GM21390 (cell line): Measurements from ENCODE around the gene HTR3E.
"Not testable (repeated sequence)": the region's sequence is repeated elsewhere in the genome, so short reads cannot be mapped to it uniquely, and the experiment has no call there.

Experiments used
- ATAC-seq: cut with Tn5 transposase; IDR thresholded peaks from one replicate; pipeline ENCODE4 v1.9.1; 2021; ENCODE audit not compliant: unreplicated experiment

The HTR3E gene

DNA sequence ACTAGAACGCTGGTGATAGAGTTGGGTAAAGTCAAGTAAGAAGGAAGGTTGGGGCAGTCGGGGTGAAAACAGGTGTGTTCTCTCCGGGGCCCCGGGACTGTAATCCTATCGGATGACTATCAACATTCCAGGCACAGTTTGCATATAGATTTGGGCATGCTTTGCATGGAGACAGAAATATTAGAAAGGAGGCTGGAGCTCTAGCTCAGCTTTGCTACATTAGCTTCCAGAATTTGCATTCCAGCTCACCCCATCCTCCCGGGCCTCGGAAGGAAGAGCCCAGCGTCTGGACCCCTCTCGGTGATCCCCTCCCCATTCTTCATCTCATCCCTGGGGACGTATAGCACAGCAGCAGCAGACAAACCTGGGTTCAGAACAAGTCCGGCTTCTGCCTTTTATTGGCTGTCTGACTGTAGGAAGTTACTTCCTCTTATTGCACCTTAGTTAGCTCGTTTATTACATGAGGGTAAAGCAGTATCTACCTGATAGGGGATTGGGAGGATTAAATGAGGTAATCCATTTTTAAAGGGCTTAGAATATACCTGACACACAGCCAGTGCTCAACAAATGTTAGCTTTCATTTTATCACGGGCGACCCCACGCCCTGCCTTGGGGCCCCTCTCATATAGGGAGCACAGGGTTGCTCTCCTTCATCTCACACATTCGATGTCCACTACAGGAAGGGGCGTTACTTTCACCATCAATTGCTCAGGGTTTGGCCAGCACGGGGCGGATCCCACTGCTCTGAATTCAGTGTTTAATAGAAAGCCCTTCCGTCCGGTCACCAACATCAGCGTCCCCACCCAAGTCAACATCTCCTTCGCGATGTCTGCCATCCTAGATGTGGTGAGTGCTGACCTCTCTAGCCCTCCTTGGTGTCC, 3.2 kb downstream of the HTR3E start:
- ATAC-seq: no peak

DNA sequence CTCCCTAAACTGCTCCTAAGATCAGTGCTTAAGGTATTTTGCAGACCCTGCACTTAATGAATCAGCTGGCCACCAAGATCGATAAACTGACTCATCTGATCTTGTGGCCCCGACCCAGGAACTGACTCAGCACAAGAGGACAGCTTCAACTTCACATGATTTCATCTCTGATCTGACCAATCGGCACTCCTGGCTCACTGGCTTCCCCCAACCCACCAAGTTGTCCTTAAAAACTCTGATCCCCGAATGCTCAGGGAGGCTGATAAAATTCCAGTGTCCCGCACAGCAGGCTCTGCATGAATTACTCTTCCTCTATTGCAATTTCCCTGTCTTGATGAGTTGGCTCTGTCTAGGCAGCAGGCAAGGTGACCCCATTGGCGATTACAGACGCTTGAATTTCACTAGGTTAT, 13.5 kb downstream of the HTR3E start:
- ATAC-seq: no peak

DNA sequence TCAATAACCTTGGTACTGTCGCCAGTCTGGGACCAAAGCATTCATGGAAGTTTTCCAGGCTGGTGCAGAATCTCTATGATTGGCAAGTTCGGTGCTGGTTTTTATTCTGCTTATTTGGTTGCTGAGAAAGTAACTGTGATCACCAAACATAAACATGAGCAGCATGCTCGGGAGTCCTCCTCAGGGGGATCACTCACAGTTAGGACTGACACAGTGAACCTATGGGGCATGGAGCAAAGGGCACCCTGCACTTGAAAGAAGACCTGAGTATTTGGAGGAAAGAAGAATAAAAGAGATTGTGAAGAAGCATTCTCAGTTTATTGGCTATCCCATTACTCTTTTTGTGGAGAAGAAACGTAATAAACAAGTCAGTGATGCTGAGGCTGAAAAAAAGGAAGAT, 19.2 kb downstream of the HTR3E start:
- no peak for ATAC-seq

DNA sequence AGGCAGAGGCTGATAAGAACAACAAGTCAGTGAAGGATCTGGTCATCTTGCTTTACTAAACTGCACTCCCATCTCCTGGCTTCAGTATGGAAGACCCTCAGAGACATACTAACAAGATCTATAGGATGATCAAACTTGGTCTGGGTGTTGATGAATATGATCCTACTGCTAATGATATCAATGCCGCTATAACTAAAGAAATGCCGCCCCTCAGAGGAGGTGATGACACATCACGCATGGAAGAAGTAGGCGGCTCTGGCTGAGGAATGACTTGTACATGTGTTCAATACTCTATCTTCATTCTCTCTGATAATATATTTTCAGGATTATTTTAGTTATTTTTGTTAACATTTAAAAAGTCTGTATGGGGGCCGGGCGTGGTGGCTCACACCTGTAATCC, 20.8 kb downstream of the HTR3E start:
- ATAC-seq: no peak

DNA sequence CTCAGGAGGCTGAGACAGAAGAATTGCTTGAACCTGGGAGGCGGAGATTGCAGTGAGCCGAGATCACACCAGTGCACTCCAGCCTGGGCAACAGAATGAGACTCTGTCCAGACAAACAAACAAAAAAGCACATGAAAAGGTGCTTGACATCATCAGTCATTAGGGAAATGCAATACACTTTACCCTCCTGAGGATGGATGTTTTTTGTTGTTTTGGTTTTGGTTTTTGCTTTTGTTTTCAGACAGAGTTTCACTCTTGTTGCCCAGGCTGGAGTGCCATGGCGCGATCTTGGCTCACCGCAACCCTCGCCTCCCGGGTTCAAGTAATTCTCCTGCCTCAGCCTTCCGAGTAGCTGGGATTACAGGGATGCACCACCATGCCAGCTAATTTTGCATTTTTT, 24.2 kb downstream of the HTR3E start:
- not testable (repeated sequence) for ATAC-seq

DNA sequence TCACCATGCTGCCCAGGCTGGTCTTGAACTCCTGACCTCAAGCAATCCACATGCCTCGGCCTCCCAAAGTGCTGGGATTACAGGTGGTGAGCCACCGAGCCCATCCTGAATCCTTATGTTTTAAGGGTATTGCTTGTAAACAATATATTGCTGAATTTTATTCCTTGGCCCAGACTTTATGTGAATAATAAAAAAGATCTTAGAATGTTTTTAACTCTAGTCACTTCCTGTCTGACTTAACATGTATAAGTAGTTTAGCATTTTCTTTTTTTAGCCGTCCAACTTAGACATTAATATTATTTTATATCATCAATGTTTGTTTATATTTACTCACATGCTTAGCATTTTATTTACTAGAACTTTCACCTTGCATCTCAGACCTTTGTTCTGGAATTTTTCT, 29.1 kb downstream of the HTR3E start:
- no peak for ATAC-seq

DNA sequence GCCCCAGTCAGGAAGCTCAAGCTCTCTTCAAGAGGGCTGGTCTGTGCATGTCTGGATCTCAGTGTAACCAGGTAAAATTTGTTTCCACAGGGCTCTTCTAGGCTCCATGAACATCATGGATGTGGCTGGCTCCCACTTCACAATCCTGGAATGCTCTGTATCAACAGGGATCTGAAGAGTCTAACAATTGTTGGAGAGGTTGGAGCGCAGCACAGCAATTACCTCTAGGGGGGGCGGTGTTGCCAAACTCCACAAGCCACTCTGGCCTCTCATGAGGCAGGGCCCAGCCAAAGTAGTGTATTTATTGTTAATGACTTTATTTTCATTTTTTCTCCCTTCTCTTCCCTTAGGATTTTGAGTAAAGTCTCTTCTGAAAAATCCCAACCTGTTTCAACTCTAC, 32.1 kb downstream of the HTR3E start:
- ATAC-seq: no peak

DNA sequence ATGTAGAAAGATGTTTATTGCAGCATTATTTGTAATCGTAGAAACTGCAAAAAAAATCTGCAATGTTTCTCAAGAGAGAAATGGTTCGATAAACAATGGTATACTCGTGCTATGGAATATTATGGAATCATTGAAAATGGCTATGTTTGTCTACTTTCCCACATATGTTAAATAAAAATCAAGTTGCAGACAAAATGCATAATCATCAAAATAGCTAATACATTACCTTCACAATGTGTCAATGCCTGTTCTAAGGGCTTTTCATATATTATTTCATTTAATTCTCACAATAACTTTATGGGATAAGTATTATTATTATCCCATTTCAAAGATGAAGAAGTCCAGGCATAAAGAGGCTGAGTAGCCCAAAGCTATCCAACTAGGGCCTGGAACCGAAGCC, 36.1 kb downstream of the HTR3E start:
- no peak for ATAC-seq

DNA sequence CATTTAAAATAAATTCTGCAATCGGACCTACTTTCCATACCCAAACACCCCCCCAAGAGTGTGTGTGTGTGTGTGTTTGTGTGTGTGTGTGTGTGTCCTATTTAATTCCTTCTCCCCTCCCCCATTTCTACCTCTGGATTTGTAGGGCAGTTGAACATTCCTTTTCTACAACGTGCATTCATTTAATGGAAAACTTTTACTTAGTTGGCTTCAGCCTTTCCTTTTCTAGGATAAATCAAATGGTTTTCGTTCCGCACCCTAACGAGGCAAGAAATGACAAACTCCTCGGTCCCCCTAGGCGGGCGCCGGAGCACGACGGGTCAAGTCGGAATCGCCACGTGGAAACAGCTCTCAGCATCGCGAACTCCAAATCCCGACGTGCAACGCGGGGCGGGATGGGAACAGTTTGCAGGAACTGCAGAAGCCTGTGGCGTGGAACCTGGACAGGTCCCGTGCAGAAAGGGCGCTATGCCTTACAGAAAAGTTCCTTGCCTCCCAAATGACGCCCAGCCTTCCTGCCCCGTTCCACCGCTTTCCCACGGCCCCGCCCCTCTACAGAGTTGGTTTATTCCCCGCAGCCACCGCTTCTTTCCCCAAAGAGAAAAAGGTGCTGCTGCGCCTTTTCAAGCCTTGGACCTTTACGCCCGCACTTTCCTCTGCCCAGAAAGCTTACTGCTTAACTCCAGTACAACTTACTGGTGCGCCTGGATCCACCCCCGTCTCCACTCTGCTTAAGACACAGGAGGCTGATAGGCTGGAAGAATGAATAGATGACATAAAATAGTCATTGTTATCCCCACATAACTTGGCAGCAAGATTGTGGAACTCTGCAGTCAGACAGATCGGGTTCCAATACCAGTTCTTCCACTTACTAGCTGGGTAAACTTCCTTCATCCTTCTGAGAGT, 37.2 kb downstream of the HTR3E start:
- peak; percentile 42 for ATAC-seq

DNA sequence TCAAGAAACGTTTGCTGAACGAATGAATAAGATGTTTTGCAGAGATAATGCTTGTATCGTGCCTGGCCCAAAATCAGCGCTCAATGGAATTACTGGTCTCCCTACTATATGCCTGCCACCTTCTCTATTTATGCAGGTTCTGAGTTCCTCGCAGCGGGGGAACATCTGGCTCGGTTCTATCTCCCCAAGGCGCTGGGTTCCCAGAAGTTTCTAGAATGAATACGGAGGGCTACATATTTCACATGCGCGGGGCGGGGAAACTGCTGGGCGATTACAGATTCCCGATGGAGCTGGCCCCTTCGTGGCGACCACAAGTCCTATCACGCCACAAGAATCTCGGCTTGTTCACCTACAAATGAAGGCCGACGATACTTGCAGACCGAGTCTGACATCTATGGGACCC, 37.9 kb downstream of the HTR3E start:
- ATAC-seq: peak; percentile 5

DNA sequence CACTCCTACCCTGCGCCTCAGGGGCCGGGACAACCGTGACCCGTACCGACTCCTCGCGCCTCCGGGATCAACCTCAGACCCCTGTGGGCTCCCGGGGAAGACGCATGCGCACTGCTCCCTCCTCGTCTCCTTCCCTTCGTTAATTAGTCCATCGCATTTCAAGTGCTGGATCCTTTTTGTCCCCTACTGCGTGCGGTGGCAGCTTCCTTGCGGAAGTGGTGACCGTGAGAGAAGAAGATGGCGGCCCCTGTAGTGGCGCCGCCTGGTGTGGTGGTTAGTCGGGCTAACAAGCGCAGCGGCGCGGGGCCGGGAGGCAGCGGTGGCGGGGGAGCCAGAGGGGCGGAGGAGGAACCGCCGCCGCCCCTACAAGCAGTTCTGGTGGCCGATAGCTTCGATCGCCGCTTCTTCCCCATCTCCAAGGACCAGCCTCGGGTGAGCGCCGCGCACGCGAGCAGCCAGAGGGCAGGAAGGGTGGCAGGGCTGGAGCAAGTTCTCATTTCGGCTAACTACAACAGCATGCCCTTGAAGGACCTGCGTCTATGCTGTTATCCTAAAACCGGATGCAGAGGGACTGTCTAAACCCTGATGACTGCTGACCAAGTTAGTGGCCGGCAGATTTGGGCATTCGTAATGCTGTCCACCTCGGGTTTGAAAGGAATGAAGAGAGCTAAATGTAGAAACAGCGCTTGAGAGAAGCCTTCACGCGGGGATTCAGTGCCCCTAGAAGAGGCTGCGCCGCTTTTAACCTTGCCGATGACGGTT, 38.5 kb downstream of the HTR3E start, which contains the start of gene EIF2B5:
Gene EIF2B5, plus strand, starts transcription at position 210 of the 762 bp plus-strand sequence. Its CDS starts 28 bp downstream, at position 238.
- peak; percentile 81 for ATAC-seq

DNA sequence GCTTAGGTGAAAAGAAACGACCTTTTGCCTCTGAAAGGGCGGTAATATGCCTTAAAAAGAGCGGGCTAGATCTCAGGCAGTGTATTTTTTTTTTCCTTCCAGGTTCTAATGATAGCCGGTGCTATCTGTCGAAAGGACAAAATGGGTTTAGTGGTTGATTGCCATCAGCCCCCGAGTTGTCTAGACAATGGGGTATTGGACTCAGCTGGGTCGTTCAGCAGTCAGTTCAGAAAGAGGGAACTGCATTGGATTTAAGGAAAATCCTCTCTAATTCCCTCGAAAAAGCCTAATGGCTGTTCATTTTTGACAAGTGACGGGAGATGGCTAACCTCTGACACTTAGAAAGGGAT, 39.0 kb downstream of the HTR3E start:
- ATAC-seq: no peak

DNA sequence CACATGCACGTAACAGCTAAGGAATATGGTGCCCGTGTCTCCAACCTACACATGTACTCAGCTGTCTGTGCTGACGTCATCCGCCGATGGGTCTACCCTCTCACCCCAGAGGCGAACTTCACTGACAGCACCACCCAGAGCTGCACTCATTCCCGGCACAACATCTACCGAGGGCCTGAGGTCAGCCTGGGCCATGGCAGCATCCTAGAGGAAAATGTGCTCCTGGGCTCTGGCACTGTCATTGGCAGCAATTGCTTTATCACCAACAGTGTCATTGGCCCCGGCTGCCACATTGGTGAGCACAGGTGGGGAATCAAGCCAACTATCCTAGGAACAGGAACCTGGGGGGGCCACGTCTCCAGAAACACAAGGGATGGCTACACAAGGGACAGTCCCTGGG, 43.6 kb downstream of the HTR3E start:
- ATAC-seq: no peak

DNA sequence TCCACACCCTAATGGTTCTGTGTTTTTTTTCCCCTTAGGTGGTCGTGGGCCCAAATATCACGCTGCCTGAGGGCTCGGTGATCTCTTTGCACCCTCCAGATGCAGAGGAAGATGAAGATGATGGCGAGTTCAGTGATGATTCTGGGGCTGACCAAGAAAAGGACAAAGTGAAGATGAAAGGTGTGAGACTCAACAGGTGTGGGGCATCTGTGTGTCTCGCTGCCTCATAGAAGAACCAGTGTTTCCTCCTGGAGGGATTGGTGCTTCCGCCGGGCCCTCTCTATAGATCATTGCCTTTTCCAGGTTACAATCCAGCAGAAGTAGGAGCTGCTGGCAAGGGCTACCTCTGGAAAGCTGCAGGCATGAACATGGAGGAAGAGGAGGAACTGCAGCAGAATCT, 45.3 kb downstream of the HTR3E start:
- no peak for ATAC-seq

DNA sequence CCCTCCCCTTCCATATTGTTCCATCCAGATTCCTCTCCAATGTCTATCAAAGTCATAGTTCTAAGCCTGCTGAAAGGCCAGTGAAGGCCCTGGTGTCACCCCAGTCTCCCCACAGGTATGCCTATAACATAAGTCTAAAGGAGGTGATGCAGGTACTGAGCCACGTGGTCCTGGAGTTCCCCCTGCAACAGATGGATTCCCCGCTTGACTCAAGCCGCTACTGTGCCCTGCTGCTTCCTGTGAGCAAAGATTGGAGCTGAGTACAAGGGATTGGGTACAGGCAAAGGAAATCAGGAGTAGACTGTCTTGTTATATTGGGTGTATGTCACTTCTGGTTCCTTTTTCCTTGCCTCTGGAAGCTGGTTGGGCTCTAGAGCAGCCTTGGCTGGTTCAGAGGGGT, 46.5 kb downstream of the HTR3E start:
- no peak for ATAC-seq

DNA sequence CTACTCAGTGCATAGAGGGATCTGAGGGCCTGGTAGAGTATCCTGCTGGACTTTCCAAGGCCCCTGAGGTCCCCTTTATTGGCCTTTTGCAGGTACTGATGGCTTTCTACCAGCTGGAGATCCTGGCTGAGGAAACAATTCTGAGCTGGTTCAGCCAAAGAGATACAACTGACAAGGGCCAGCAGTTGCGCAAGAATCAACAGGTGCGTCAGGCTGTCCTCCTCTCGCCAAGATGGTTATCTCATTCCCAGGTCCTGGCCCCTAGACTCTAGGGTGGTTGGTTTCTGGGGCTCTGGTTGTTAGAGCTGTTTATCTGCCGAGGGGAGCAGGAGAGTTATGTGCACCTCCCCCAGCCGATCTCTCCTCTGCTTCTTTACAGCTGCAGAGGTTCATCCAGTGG, 47.6 kb downstream of the HTR3E start:
- ATAC-seq: no peak

DNA sequence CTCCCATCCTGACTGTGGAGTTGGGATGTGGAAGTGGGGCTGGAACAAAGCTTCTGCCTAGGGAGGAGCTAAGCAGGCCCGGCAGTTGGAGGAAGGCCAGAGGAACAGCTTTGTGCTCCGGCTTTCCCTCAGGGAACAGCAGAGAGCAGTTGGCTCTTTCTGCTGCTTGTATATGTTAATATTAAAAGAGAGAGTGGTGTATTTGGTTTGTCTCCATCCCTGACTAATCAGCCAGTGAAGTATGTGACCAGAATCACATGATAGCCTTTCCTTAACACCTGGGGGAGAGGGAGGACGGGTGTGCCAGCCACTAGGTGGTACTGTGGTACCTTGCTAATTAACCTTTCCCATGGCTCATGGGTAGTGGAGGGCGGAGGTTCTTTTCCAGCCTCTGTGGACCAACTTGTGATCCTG, 48.3 kb downstream of the HTR3E start:
- ATAC-seq: no peak

DNA sequence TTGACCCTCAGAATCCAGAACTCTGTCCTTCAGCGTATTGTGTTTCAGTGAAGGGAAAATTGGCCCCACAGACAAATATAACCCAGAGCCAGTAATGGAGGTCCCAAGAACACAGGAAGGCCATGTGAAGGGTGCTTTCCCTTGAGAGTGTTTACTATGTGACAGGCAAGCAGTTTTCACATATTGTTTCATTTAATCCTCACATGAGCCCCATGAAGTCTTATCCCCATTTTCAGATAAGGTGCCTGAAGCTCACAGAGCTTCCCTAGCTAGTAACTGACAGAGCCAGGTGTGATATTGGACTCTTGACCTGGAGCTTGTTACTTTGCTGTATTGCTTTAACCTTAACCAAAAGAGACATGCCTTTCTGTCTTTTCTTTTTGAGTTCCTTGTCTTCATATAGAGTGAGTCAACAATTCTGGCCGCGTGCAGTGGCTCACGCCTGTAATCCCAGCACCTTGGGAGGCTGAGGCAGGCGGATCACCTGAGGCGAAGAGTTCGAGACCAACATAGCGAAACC, 48.9 kb downstream of the HTR3E start:
- no peak for ATAC-seq

DNA sequence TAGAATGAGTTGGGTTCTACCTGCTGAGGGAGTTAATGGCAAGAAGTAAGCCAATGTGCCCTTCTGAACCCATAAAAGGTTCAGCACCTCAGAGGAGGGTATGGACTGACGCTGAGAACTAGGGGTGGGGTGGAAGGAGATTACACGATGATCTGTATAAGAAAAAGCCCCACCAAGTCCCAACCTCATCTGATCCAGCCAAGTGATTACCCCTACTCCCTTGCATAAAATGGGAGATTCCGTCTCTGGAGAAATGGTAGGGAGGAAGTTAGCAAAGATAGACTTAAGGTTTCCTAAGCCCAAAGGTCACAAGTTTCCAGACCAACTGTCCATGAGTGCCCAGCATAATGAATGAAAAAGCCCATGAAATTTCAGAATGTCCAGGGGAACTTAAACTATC, 51.2 kb downstream of the HTR3E start:
- no peak for ATAC-seq

DNA sequence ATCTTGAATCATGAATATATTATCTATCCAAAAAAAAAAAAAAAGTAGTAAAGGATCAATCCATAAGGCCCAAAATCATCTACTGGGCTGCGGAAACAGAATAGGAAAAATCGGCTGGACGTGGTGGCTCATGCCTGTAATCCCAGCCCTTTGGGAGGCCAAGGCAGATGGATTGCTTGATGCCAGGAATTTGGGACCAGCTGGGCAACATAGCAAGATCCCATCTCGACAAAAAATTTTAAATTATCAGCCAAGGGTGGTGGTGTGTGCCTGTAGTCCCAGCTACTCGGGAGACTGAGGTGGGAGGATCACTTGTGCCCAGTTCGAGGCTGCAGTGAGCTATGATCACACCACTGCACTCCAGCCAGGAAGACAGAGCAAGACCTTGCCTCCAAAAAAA, 52.3 kb downstream of the HTR3E start:
- ATAC-seq: no peak

DNA sequence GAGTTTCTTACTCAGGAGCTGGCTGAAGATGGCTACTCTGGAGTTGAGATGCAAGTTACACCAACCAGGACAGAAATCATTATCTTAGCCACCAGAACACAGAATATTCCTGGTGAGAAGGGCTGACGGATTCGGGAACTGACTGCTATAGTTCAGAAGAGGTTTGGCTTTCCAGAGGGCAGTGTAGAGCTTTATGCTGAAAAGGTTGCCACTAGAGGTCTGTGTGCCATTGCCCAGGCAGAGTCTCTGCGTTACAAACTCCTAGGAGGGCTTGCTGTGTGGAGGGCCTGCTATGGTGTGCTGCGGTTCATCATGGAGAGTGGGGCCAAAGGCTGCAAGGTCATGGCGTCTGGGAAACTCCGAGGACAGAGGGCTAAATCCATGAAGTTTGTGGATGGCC, 52.9 kb downstream of the HTR3E start:
- ATAC-seq: not testable (repeated sequence)
